PFSK-1 (cell line): ENCODE results near the gene GTPBP6.

Source experiments
- FOXP2 ChIP-seq: optimal IDR thresholded peaks from 2 replicates; pipeline ENCODE3; 2011; ENCODE audit warnings: borderline replicate concordance, control low read depth, inconsistent platforms; ENCODE audit not compliant: insufficient read depth; ENCODE audit errors: extremely low read length, extremely low read depth
- POLR2AphosphoS5 ChIP-seq: IDR thresholded peaks from 2 replicates; pipeline ENCODE4 v1.6.1; 2012; ENCODE audit warnings: low read depth, mild to moderate bottlenecking, control low read depth, low read length, moderate library complexity
- SIN3A ChIP-seq: IDR thresholded peaks from 2 replicates; pipeline ENCODE4 v1.6.1; 2012; ENCODE audit warnings: mild to moderate bottlenecking, low read length, moderate library complexity, borderline replicate concordance; ENCODE audit not compliant: insufficient read depth
- TAF1 ChIP-seq: IDR thresholded peaks from 2 replicates; pipeline ENCODE4 v1.6.1; 2012; ENCODE audit warnings: low read length, control low read depth, borderline replicate concordance; ENCODE audit not compliant: insufficient read depth
- TF ChIP-seq, protein P1 (sequence below), 2 experiments: IDR thresholded peaks; 2 replicates each; pipeline versions ENCODE4 v1.6.1 to v1.8.0; 2011 to 2012; ENCODE audit warnings: low read depth in 2 of 2, low read length in 2 of 2, control low read depth in 1 of 2, inconsistent platforms in 1 of 2, mild to moderate bottlenecking in 1 of 2, moderate library complexity in 1 of 2; ENCODE audit not compliant: insufficient read depth in 1 of 2

GTPBP6 gene

DNA sequence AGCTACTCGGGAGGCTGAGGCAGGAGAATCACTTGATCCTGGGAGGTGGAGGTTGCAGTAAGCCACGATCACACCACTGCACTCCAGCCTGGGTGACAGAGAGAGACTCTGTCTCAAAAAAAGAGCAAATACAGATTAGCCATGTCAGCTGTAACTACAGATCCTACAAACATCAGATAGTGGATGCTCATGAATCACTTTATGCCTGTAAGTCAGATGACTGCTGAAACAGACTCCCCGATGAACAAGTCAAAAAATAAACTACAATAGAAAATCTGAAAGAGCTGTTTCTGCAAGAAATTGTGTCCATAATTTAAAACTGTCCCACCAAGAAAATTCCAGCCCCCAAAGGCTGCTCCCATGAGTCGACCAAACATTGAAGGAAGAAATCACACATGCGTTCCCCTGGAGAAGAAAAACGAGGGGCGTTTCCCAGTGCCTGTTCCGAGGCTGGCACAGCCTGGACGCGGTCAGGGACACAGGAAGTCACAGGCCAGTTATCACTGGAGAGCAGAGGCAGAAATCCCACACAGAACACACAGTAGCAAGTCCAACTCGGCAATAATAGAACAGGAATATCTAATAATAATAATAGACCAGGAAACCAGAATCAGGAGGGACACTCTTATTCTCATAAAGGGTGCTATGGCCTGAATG lies 30.0 kb upstream of the GTPBP6 start:
- TF ChIP-seq FOXP2 (no peak), SIN3A (no peak), POLR2AphosphoS5 (no peak), TAF1 (no peak)
- TF ChIP-seq, protein P1, sequence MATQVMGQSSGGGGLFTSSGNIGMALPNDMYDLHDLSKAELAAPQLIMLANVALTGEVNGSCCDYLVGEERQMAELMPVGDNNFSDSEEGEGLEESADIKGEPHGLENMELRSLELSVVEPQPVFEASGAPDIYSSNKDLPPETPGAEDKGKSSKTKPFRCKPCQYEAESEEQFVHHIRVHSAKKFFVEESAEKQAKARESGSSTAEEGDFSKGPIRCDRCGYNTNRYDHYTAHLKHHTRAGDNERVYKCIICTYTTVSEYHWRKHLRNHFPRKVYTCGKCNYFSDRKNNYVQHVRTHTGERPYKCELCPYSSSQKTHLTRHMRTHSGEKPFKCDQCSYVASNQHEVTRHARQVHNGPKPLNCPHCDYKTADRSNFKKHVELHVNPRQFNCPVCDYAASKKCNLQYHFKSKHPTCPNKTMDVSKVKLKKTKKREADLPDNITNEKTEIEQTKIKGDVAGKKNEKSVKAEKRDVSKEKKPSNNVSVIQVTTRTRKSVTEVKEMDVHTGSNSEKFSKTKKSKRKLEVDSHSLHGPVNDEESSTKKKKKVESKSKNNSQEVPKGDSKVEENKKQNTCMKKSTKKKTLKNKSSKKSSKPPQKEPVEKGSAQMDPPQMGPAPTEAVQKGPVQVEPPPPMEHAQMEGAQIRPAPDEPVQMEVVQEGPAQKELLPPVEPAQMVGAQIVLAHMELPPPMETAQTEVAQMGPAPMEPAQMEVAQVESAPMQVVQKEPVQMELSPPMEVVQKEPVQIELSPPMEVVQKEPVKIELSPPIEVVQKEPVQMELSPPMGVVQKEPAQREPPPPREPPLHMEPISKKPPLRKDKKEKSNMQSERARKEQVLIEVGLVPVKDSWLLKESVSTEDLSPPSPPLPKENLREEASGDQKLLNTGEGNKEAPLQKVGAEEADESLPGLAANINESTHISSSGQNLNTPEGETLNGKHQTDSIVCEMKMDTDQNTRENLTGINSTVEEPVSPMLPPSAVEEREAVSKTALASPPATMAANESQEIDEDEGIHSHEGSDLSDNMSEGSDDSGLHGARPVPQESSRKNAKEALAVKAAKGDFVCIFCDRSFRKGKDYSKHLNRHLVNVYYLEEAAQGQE (IDR thresholded peaks at IDR 0.05; ENCODE audit: insufficient read depth in 1 of 2, low read depth in 2 of 2, low read length in 2 of 2), result no peak

DNA sequence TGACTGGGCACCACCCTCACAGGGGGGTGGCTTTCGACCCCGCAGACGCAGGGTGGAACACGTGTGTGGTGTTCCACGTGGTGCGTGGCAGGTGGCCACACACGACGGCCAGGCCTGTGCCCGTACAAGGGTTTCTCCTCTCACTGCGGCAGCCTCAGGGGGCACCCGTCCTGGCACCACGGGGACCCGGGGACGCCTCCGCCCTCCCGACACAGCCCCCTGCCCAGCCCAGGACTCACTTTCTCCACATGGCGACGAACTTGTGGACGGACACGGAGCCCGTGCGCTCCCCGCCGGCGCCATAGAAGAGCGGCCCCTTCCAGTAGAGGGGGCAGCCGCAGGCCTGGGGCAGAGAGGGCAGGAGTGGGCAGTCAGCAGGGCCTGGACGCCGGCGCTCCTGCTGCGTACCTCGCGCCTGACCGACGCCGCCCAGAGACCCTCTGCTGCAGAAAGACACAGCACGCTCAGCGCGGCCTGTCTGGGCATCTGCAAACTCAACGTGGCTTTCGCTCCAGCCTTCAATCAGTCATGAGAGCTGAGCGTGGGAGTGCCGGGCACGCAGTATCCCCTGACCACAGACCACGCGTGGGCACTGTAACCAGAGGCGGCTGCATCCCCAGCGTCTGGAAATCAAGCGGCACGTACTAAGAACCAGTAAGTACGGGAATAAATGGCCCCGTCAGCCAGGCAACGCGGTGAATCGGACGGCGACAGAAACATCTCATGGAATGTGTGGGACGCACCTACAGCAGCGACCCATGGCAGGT lies 28.9 kb upstream of the GTPBP6 start:
- TF ChIP-seq, protein P1 (IDR thresholded peaks at IDR 0.05; ENCODE audit: insufficient read depth in 1 of 2, low read depth in 2 of 2, low read length in 2 of 2), result no peak
- TF ChIP-seq SIN3A (no peak), TAF1 (no peak)

DNA sequence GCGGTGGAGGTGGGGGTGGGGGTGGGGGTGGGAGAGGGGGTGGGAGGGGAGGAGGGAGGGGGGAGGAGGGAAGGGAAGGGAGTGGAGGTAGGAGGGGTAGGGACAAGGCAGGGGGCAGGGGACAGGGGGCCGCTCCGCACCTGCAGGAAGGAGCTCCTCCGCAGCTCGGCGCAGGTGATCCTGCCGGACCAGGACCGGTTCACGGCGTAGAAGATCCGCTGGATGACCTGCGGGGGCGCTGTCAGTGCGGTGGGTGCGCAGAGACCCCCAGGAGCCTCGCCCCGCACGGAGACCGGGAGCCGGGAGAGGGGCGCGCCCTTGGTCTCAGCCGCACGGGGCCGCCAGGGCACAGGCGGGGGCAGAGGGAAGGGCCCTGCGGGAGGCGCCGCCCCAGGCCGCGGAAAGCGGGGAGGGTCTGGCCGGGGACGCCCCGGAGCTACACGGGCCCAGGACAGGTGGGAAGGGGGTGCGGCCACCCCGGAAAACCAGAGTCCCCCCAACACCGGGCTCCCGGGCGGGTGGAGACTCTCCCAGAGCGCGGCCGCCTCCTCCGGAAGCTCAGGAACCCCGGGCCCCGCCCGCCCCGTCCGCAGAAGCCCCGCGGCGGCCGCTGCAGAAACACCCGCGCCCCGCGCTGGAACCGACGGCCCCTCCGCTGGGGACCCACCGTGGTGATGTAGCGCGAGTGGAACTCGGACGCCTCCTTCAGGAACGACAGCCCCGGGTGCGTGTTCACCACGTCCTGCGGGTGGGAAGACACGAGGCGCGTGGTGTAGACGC lies 27.6 kb upstream of the GTPBP6 start:
- TF ChIP-seq FOXP2 (no peak), POLR2AphosphoS5 (no peak), SIN3A (no peak), TAF1 (no peak)
- TF ChIP-seq, protein P1 (IDR thresholded peaks at IDR 0.05; ENCODE audit: insufficient read depth in 1 of 2, low read depth in 2 of 2, low read length in 2 of 2), result no peak

DNA sequence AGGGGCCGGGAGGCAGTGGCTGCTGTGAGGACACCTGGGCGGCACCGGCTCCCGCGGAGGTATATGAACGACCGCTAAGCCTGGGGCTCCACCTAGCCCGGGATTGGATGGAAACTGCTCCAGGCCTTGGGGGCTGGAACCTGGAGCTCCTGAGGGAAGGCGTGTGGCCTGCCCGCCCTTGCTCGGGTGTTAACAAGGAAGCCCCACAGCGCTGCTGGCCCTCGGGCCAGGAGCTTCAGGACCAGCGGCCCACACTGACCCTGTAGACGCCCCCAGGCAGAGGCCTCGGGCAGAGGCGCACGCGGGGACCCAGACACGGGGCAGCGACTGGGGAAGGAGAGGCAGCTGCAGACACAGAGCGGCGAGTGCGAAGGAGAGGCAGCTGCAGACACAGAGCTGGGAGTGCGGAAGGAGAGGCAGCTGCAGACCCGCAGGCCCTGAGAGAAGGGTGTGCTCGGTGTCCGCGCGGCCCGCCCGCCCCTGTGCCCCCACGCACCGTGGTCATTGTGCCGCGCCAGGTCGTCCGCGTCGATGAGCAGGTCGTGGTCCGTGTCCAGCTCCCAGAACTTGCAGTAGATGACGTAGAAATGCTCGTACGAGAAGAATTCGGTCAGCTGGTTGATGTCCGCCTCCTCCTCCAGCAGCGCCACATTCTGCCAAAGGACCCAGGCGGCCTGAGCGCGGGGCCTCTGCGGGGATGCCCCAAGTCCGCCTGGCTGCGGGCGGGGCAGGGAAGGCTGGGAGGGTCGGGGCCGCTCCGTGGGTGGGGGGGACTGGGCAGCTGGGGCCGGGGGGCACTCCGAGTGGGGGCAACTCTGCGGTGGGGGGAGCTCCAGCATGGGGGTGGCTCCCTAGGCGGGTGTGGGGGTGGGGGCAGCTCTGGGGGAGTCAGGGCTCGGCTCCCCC lies 26.7 kb upstream of the GTPBP6 start:
- TF ChIP-seq TAF1 (no peak), FOXP2 (no peak), SIN3A (no peak), POLR2AphosphoS5 (no peak)
- TF ChIP-seq, protein P1 (IDR thresholded peaks at IDR 0.05; ENCODE audit: insufficient read depth in 1 of 2, low read depth in 2 of 2, low read length in 2 of 2), result no peak
